Measurements from ENCODE around the gene JMJD1C. TPM values are rescaled to one million over a fixed set of nuclear protein-coding genes. Genes with fewer than 3 reads are reported as not detected.
A peak's percentile ranks its signal among the peaks of the same experiment; 100 is the strongest.
"Not testable (repeated sequence)": the region's sequence is repeated elsewhere in the genome, so short reads cannot be mapped to it uniquely, and the experiment has no call there.

Gene JMJD1C
- total RNA-seq, 1 experiment from 2014 or later, result 112 TPM

- Histone ChIP-seq H3K9me3 (replicated peaks) (no peaks in the 10 kb centered on the region), H3K4me1 (no peaks in the 10 kb centered on the region), H3K27me3 (no peaks in the 10 kb centered on the region), H3K27ac (no peak overlapping the region), H3K4me3 (no peak overlapping the region), H3K36me3 (no peaks in the 10 kb centered on the region)
- DNase-seq, result no peak
These were observed 112.8 kb downstream of the JMJD1C start for GRCh38 chr10:63352976-63353375.

DNA sequence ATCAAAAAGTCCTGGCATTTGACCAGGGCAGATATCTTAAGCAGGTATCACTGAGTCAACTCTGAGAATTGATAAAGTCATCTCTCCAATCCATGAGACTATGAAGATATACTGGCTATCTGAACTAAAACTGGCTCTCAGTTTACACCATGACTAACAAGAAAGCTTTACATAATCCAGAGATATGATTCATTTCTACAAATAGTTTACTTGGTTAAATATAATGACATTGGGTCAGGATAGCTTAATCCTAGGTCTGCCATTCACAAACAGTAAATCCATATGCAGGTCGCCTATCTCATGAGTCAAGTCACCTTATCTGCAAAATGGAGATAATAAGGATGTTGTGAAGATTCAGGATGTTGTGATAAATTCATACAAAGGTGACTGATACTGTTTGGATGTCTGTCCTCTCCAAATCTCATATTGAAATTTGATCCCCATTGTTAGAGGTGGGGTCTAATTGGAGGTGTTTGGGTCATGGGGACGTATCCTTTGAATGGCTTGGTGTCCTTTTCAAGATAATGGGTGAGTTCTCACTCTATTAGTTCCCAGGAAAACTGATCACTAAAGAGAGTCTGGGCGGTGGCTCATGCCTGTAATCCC, 117.4 kb downstream of the JMJD1C start:
- no peaks in the 10 kb centered on the region for H3K27me3 ChIP-seq
- H3K27ac ChIP-seq, result no peak overlapping the region
- H3K4me3 ChIP-seq, result no peak overlapping the region
- H3K4me1 ChIP-seq, result no peaks in the 10 kb centered on the region
- no peaks in the 10 kb centered on the region for H3K9me3 ChIP-seq (replicated peaks)
- no peak for DNase-seq
- H3K36me3 ChIP-seq, result no peaks in the 10 kb centered on the region

DNA sequence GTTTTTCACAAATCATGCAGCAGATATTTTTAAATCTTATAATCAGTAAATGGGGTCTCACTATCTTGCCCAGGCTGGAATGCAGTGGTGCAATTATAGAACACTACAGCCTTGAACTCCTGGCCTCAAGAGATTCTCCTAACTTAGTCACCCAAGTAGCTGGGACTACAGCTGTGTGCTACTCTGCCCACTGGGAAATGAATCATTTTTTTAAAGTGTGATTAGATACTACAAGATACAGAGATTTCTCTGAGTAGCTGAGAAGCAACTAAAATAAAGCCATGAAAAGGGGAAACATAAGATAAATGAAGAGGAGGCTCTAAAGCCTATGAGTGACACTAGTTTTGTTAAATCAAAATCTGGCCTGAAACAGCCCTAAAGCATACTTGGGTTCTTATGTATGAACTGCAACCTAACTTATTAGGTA, 119.7 kb downstream of the JMJD1C start:
- H3K4me3 ChIP-seq, result no peak overlapping the region
- no peak for DNase-seq
- no peaks in the 10 kb centered on the region for H3K27me3 ChIP-seq
- no peaks in the 10 kb centered on the region for H3K9me3 ChIP-seq (replicated peaks)
- no peaks in the 10 kb centered on the region for H3K4me1 ChIP-seq
- H3K27ac ChIP-seq, result no peak overlapping the region
- H3K36me3 ChIP-seq, result no peaks in the 10 kb centered on the region

DNA sequence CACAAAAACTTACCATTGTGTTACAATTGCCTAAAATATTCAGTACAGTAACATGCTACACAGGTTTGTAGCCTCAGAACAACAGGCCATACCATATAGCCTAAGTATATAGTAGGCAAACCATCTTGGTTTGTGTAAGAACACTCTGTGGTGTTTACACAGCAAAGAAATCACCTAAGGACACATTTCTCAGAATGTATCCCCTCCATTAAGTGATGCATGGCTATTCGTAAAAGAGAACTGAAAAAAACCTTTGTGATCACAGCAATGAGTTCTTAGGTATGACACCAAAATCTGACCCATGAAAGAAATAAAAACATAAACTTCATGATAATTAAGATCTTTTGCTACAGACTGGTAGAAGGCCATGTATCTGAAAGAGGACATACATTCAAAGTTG, 121.5 kb downstream of the JMJD1C start:
- no peak overlapping the region for H3K4me3 ChIP-seq
- no peaks in the 10 kb centered on the region for H3K36me3 ChIP-seq
- DNase-seq, result no peak
- no peaks in the 10 kb centered on the region for H3K27me3 ChIP-seq
- no peak overlapping the region for H3K27ac ChIP-seq
- H3K9me3 ChIP-seq (replicated peaks), result no peaks in the 10 kb centered on the region
- H3K4me1 ChIP-seq, result no peaks in the 10 kb centered on the region

- no peak for DNase-seq
- Histone ChIP-seq H3K27me3 (no peaks in the 10 kb centered on the region), H3K9me3 (replicated peaks) (no peaks in the 10 kb centered on the region), H3K27ac (no peak overlapping the region), H3K36me3 (no peaks in the 10 kb centered on the region), H3K4me3 (no peak overlapping the region), H3K4me1 (no peaks in the 10 kb centered on the region)
These were observed 122.3 kb downstream of the JMJD1C start for GRCh38 chr10:63343476-63343875.

- not testable (repeated sequence) for H3K9me3 ChIP-seq (replicated peaks); DNase-seq; H3K27ac ChIP-seq; H3K27me3 ChIP-seq; H3K4me1 ChIP-seq; H3K36me3 ChIP-seq; H3K4me3 ChIP-seq
These were observed 126.1 kb downstream of the JMJD1C start for GRCh38 chr10:63339640-63340039.

DNA sequence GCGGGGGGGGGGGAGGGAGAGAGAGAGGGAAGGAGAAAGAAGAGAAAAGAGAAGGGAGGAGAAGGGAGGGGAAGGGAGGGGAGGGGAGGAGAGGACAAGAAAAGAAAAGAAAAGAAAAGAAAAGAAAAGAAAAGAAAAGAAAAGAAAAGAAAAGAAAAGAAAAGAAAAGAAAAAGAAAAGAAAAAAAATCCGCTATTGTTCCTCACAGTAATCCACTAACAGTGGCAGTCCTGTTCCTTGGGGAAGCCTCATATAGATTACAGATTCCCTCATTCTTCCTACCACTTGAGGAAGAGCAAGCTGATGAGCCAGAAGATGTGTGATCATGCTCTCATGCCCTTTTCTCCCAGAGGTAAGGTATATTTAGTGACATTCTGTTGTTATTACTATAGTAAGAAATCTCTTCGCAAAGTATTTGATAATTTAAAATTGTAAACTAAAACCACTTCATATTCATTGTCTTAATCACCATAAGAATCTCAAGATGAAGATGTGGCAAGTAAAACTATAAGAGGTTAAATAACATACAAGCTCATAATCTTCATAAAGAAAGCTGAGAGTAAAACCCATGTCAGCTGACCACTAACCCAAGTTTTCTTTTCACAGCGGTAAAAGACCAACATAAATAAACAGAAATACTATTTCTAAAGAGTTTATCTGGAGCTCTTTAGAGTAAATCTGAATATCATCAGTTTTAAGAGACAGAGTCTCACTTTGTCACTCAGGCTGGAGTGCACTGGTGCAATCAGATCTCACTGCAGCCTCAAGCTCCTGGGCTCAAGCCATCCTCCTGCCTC, 128.1 kb downstream of the JMJD1C start:
- Histone ChIP-seq H3K4me1 (no peaks in the 10 kb centered on the region), H3K27ac (no peak overlapping the region), H3K27me3 (no peaks in the 10 kb centered on the region), H3K36me3 (no peaks in the 10 kb centered on the region), H3K9me3 (replicated peaks) (no peaks in the 10 kb centered on the region), H3K4me3 (no peak overlapping the region)
- DNase-seq, result no peak

DNA sequence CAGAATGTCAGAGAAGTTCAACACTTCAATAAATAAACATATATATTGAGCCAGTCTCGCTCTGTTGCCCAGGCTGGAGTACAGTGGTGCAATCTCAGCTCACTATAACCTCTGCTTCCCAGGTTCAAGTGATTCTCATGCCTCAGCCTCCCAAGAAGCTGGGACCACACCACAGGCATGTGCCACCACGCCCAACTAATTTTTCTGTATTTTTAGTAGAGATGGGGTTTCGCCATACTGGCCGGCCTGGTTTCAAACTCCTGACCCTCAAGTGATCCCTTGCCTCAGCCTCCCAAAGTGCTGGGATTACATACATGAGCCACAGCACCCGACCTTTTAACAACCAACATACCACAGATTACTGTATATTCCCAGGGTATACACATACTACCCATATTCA, 134.2 kb downstream of the JMJD1C start:
- Histone ChIP-seq H3K27me3 (no peaks in the 10 kb centered on the region), H3K4me1 (no peaks in the 10 kb centered on the region), H3K4me3 (no peak overlapping the region), H3K27ac (no peak overlapping the region), H3K36me3 (no peaks in the 10 kb centered on the region), H3K9me3 (replicated peaks) (no peaks in the 10 kb centered on the region)
- DNase-seq, result no peak

- DNase-seq, result no peak
- H3K27me3 ChIP-seq, result no peaks in the 10 kb centered on the region
- H3K36me3 ChIP-seq, result no peaks in the 10 kb centered on the region
- H3K9me3 ChIP-seq (replicated peaks), result no peaks in the 10 kb centered on the region
- no peaks in the 10 kb centered on the region for H3K4me1 ChIP-seq
- no peak overlapping the region for H3K4me3 ChIP-seq
- no peak overlapping the region for H3K27ac ChIP-seq
These were observed 141.3 kb downstream of the JMJD1C start for GRCh38 chr10:63324495-63324854.

DNA sequence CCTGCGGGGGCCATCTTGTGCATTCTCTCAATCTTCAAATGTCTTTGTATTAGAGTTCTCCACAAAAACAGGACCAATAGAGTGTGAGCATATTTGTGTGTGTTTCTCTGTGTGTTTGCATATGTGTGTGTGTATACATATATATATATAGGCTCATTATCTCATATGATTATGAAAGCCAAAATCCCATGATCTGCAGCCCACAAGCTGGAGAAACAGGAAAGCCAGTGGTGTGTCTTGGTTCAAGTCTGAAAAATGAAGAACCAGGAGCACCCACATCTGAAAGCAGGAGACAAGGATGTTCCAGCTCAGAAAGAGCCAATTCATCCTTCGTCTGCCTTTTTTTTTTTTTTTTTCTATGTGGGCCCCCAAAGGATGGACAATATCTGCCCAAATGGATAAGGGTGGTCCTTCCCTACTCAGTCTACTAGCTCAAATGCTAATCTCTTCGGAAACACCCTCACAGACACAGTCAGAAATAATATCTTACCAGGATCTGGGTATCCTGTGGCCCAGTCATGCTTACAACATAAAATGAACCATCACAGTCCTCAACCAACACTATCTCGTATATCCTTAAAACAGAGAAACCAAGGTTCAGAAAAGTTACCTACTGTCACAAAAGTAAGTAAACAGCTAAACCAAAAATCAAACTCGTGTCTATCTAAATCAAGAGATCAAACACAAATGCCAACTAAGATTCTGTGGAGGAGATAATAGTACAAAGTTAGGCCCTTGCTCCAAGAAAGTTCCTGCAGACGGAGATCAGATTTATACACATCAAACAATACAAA, 141.9 kb downstream of the JMJD1C start:
- Histone ChIP-seq H3K27ac (no peak overlapping the region), H3K27me3 (no peaks in the 10 kb centered on the region), H3K9me3 (replicated peaks) (no peaks in the 10 kb centered on the region), H3K4me3 (no peak overlapping the region), H3K36me3 (no peaks in the 10 kb centered on the region), H3K4me1 (no peaks in the 10 kb centered on the region)
- no peak for DNase-seq

GRCh38 chr10:63320683-63321082, 145.1 kb downstream of the JMJD1C start:
- DNase-seq, result peak in 1 of 2 experiments; percentile 20
- Histone ChIP-seq H3K4me3 (no peak overlapping the region), H3K27me3 (no peaks in the 10 kb centered on the region), H3K27ac (no peak overlapping the region), H3K9me3 (replicated peaks) (no peaks in the 10 kb centered on the region), H3K4me1 (no peaks in the 10 kb centered on the region), H3K36me3 (no peaks in the 10 kb centered on the region)

DNA sequence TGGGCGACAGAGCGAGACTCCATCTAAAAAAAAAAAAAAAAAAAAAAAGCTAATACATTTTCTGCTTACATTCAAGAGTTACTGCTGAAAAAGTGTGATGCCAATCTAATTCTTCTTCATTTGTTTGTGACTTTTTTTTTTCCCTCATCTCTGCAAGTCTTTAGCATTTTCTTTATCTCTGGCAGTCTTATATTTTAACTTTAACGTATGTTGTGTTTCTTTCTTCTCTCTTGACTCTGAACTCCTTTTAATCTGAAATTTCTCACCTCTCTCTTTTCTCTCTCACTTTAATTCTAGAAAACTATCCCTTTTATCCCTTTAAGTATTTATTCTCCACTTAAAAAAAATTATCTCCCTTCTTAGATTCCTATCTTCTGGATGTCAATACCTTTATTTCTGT, 146.5 kb downstream of the JMJD1C start:
- Histone ChIP-seq H3K4me3 (no peak overlapping the region), H3K27me3 (no peaks in the 10 kb centered on the region), H3K4me1 (no peaks in the 10 kb centered on the region), H3K27ac (no peak overlapping the region), H3K36me3 (no peaks in the 10 kb centered on the region), H3K9me3 (replicated peaks) (no peaks in the 10 kb centered on the region)
- no peak for DNase-seq

- H3K4me3 ChIP-seq, result no peak overlapping the region
- H3K27me3 ChIP-seq, result no peaks in the 10 kb centered on the region
- no peaks in the 10 kb centered on the region for H3K4me1 ChIP-seq
- no peak overlapping the region for H3K27ac ChIP-seq
- no peak for DNase-seq
- H3K9me3 ChIP-seq (replicated peaks), result no peaks in the 10 kb centered on the region
- no peaks in the 10 kb centered on the region for H3K36me3 ChIP-seq
These were observed 147.3 kb downstream of the JMJD1C start for GRCh38 chr10:63318491-63318890.

DNA sequence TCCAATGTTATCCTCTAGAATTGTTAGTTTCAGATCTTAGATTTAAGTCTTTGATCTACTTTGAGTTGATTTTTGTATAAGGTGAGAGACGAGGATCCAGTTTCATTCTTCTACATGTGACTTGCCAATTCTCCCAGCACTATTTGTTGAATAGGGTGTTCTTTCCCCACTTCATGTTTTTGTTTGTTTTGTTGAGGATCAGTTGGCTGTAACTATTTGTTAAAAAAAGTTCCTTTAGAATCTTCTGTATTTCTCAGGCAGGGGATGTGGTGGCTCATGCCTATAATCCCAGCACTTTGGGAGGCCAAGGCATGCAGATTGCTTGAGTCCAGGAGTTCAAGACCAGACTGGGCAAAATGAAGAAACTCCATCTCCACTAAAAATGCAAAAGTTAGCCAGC, 151.8 kb downstream of the JMJD1C start:
- Histone ChIP-seq H3K36me3 (no peaks in the 10 kb centered on the region), H3K27me3 (no peaks in the 10 kb centered on the region), H3K27ac (no peak overlapping the region), H3K4me1 (no peaks in the 10 kb centered on the region), H3K9me3 (replicated peaks) (no peaks in the 10 kb centered on the region), H3K4me3 (no peak overlapping the region)
- no peak for DNase-seq

DNA sequence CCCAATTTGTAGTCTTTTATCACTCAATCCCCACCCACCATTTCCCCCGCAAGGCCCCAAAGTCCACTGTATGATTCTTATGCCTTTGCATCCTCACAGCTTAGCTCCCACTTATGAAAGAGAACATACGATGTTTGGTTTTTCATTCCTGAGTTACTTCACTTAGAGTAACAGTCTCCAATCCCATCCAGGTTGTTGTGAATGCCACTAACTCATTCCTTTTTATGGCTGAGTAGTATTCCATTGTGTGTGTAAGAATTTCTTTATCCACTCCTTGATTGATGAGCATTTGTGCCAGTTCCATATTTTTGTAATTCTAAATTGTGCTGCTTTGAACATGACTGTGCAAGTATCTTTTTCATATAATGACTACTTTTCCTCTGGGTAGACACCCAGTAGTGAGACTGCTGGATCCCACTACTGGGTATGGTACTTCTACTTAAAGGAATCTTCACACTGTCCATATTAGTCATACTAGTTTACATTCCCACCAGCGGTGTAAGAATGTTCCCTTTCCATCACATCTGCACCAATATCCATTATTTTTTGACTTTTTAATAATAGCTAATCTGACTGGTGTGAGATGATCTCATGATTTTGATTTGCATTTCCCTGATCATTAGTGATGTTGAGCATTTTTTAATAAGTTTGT, 152.6 kb downstream of the JMJD1C start:
- no peak for DNase-seq
- Histone ChIP-seq H3K4me3 (no peak overlapping the region), H3K27ac (no peak overlapping the region), H3K4me1 (no peaks in the 10 kb centered on the region), H3K27me3 (no peaks in the 10 kb centered on the region), H3K9me3 (replicated peaks) (no peaks in the 10 kb centered on the region), H3K36me3 (no peaks in the 10 kb centered on the region)

Data from SJCRH30 (cell line).